ENCODE measurements around the gene PLEKHS1.
"Not testable (repeated sequence)": the region's sequence is repeated elsewhere in the genome, so short reads cannot be mapped to it uniquely, and the experiment has no call there.

The PLEKHS1 gene

GRCh38 chr10:113740850-113741249 is 10.6 kb upstream of the PLEKHS1 start:
- no peak for DNase-seq (ENCODE audit: low spot score)

- no peak for DNase-seq (ENCODE audit: low spot score)
Observed at GRCh38 chr10:113742466-113742865, 9.0 kb upstream of the PLEKHS1 start.

- no peak for DNase-seq (ENCODE audit: low spot score)
Observed at GRCh38 chr10:113743594-113743993, 7.9 kb upstream of the PLEKHS1 start.

- no peak for DNase-seq (ENCODE audit: low spot score)
Observed at GRCh38 chr10:113745374-113745773, 6.1 kb upstream of the PLEKHS1 start.

GRCh38 chr10:113746217-113746957 is 5.1 kb upstream of the PLEKHS1 start:
- DNase-seq (ENCODE audit: low spot score): no peak

GRCh38 chr10:113752553-113752952 is 1.1 kb downstream of the PLEKHS1 start:
- DNase-seq (ENCODE audit: low spot score): no peak

- DNase-seq (ENCODE audit: low spot score): no peak
Observed at GRCh38 chr10:113753020-113753692, 1.7 kb downstream of the PLEKHS1 start.

GRCh38 chr10:113754125-113754524 is 2.6 kb downstream of the PLEKHS1 start:
- no peak for DNase-seq (ENCODE audit: low spot score)

GRCh38 chr10:113754768-113755167 is 3.3 kb downstream of the PLEKHS1 start:
- DNase-seq (ENCODE audit: low spot score): no peak

GRCh38 chr10:113756940-113757543 is 5.6 kb downstream of the PLEKHS1 start:
- DNase-seq (ENCODE audit: low spot score): no peak

GRCh38 chr10:113762083-113762482 is 10.6 kb downstream of the PLEKHS1 start:
- DNase-seq (ENCODE audit: low spot score): no peak

GRCh38 chr10:113764582-113764981 is 13.1 kb downstream of the PLEKHS1 start:
- no peak for DNase-seq (ENCODE audit: low spot score)

- DNase-seq (ENCODE audit: low spot score): no peak
Observed at GRCh38 chr10:113765910-113766309, 14.4 kb downstream of the PLEKHS1 start.

GRCh38 chr10:113767222-113767621 is 15.7 kb downstream of the PLEKHS1 start:
- no peak for DNase-seq (ENCODE audit: low spot score)

- no peak for DNase-seq (ENCODE audit: low spot score)
Observed at GRCh38 chr10:113770346-113770745, 18.9 kb downstream of the PLEKHS1 start.

GRCh38 chr10:113771131-113771530 is 19.6 kb downstream of the PLEKHS1 start:
- DNase-seq (ENCODE audit: low spot score): not testable (repeated sequence)

- no peak for DNase-seq (ENCODE audit: low spot score)
Observed at GRCh38 chr10:113775686-113776294, 24.3 kb downstream of the PLEKHS1 start.

- no peak for DNase-seq (ENCODE audit: low spot score)
Observed at GRCh38 chr10:113776553-113776952, 25.1 kb downstream of the PLEKHS1 start.

GRCh38 chr10:113780681-113781250 is 29.3 kb downstream of the PLEKHS1 start:
- no peak for DNase-seq (ENCODE audit: low spot score)

- no peak for DNase-seq (ENCODE audit: low spot score)
Observed at GRCh38 chr10:113782367-113782766, 30.9 kb downstream of the PLEKHS1 start.

- DNase-seq (ENCODE audit: low spot score): no peak
Observed at GRCh38 chr10:113782986-113783704, 31.7 kb downstream of the PLEKHS1 start.

- peak; percentile 22 for DNase-seq (ENCODE audit: low spot score)
Observed at GRCh38 chr10:113788604-113789083, 37.2 kb downstream of the PLEKHS1 start.
